ENCODE results near the gene SLC6A12. TPM values are rescaled to one million over a fixed set of nuclear protein-coding genes. Genes with fewer than 3 reads are reported as not detected.

The SLC6A12 gene
- total RNA-seq, 1 experiment from 2014 or later, result 2.1 TPM

DNA sequence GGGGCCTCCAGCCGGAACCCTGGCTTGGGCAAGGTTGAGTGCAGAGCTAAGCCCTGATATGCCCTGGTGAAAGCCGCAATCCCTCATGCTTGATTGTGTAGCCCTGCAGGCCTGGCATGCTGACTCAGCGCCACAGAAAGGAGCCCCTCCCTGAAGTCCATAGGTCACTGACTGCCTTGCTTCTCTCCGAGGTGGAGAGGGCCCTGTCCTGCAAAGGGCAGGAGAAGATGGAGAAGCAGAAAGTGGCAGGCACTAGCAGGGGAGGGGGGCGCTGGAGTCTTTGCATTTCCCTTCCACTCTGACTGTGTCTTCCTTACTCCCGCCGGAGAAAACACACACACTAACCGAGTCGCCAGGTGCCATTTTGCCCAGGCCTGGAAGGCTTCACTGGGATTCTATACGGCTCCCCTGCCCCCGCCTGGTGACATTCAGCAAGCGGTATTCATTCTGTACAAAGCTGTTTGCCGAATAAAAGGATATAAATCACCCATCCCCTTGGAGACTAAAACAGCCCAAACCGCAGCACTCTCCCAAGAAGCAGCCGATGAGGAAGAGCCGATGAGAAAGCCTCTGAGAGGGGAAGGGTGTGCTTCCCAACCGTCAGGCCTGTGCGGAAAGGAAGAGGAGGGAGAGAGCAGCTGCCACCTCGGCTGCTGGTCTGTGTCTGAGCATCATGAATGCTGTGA is 69.8 kb downstream of the SLC6A12 start:
- Histone ChIP-seq H3K9me3 (no peaks in the 10 kb centered on the region), H3K4me1 (peaks cover 47% of the 10 kb centered on the region), H3K36me3 (ENCODE audit: control insufficient read depth, insufficient read depth, low read length) (no peaks in the 10 kb centered on the region), H3K27me3 (replicated peaks; ENCODE audit: control insufficient read depth, insufficient read depth, low read length) (no peaks in the 10 kb centered on the region), H3K4me3 (ENCODE audit: low read depth, low read length) (no peak overlapping the region)
- no TSS peak for BruUV-seq (replicated peaks)
- ChIA-PET CTCF (interaction anchor here (1.0 to 1.6 kb wide), 3 partner anchors 9 to 44 kb away, joined by 3 to 8 read pairs (median 4); no protein-coding TSS in a partner anchor), POLR2A (interaction anchor here (0.5 to 1.0 kb wide), 2 partner anchors 9 to 17 kb away, joined by 3 read pairs; no protein-coding TSS in a partner anchor)
- Mint-ChIP-seq H3K4me3 (ENCODE audit: unreplicated experiment) (peak overlapping the region; percentile 47), H3K4me1 (ENCODE audit: low read depth, unreplicated experiment) (peaks cover 55% of the 10 kb centered on the region), H3K36me3 (ENCODE audit: insufficient read depth, unreplicated experiment) (no peaks in the 10 kb centered on the region), H3K27me3 (ENCODE audit: insufficient read depth, unreplicated experiment) (no peaks in the 10 kb centered on the region), H3K27ac (ENCODE audit: unreplicated experiment) (peak overlapping the region; percentile 82), H3K9me3 (ENCODE audit: unreplicated experiment) (no peaks in the 10 kb centered on the region)
- TF ChIP-seq, protein P1, sequence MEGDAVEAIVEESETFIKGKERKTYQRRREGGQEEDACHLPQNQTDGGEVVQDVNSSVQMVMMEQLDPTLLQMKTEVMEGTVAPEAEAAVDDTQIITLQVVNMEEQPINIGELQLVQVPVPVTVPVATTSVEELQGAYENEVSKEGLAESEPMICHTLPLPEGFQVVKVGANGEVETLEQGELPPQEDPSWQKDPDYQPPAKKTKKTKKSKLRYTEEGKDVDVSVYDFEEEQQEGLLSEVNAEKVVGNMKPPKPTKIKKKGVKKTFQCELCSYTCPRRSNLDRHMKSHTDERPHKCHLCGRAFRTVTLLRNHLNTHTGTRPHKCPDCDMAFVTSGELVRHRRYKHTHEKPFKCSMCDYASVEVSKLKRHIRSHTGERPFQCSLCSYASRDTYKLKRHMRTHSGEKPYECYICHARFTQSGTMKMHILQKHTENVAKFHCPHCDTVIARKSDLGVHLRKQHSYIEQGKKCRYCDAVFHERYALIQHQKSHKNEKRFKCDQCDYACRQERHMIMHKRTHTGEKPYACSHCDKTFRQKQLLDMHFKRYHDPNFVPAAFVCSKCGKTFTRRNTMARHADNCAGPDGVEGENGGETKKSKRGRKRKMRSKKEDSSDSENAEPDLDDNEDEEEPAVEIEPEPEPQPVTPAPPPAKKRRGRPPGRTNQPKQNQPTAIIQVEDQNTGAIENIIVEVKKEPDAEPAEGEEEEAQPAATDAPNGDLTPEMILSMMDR (IDR thresholded peaks at IDR 0.05; ENCODE audit: insufficient read depth in 1 of 2, low read depth in 1 of 2, low read length in 1 of 2, severe bottlenecking in 1 of 2, unreplicated experiment in 1 of 2), result no peak
- peak; percentile 81 to 89 for DNase-seq
- intact Hi-C loops (cut with micrococcal nuclease; ENCODE audit: unreplicated experiment), result loop anchor here (5.0 kb wide), 1 partner anchor 37 kb away; no protein-coding TSS in a partner anchor

DNA sequence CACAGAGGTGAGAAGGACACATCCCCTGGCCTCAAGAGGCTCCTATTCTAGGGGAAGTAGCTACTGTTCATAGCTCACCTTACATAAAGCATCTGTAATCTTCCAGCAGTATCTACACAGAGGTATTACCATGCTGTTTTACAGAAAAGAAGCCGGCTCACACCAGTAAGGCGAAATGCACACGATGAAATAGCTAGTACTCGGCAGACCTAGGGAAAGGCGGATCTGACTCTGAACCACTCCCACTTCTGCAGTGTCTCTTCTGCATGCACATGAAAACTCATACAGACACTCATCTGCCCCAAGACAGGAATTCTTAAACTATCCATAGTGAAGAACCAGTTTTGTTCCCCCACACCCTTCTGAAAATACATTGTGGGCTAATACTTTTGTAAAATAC is 73.8 kb downstream of the SLC6A12 start:
- no peak overlapping the region for H3K4me3 Mint-ChIP-seq (ENCODE audit: unreplicated experiment)
- Histone ChIP-seq H3K4me1 (peaks cover 32% of the 10 kb centered on the region), H3K9me3 (no peaks in the 10 kb centered on the region), H3K4me3 (ENCODE audit: low read depth, low read length) (no peak overlapping the region), H3K36me3 (ENCODE audit: control insufficient read depth, insufficient read depth, low read length) (no peaks in the 10 kb centered on the region), H3K27me3 (replicated peaks; ENCODE audit: control insufficient read depth, insufficient read depth, low read length) (no peaks in the 10 kb centered on the region)
- TF ChIP-seq, protein P1 (IDR thresholded peaks at IDR 0.05; ENCODE audit: insufficient read depth in 1 of 2, low read depth in 1 of 2, low read length in 1 of 2, severe bottlenecking in 1 of 2, unreplicated experiment in 1 of 2), result no peak
- H3K27ac Mint-ChIP-seq (ENCODE audit: unreplicated experiment), result peak overlapping the region; percentile 62
- H3K4me1 Mint-ChIP-seq (ENCODE audit: low read depth, unreplicated experiment), result peaks cover 45% of the 10 kb centered on the region
- no peaks in the 10 kb centered on the region for H3K36me3 Mint-ChIP-seq (ENCODE audit: insufficient read depth, unreplicated experiment)
- ChIA-PET POLR2A (no interaction called here), CTCF (no interaction called here)
- H3K27me3 Mint-ChIP-seq (ENCODE audit: insufficient read depth, unreplicated experiment), result no peaks in the 10 kb centered on the region
- H3K9me3 Mint-ChIP-seq (ENCODE audit: unreplicated experiment), result no peaks in the 10 kb centered on the region
- intact Hi-C loops (cut with micrococcal nuclease; ENCODE audit: unreplicated experiment), result loop anchor here (5.0 kb wide), 1 partner anchor 33 kb away; no protein-coding TSS in a partner anchor
- DNase-seq, result no peak
- no TSS peak for BruUV-seq (replicated peaks)

Other genes starting within 250 kb of the SLC6A12 start
- 0.19 and 0.59 TPM in 2 replicates for gene IQSEC3, start 147.4 kb downstream of the SLC6A12 start, total RNA-seq (2022)
- 1.0 and 1.3 TPM in 2 replicates for gene SLC6A13, start 48.7 kb upstream of the SLC6A12 start, total RNA-seq (2022)
- 72.7 and 89.6 TPM in 2 replicates for gene KDM5A, start 175.2 kb upstream of the SLC6A12 start, total RNA-seq (2022)
- 33.0 and 33.9 TPM in 2 replicates for gene CCDC77, start 187.5 kb upstream of the SLC6A12 start, total RNA-seq (2022)
- 77.9 and 78.1 TPM in 2 replicates for gene B4GALNT3, start 245.8 kb upstream of the SLC6A12 start, total RNA-seq (2022)